Measurements from ENCODE around the gene MBTPS1. TPM values are rescaled to one million over a fixed set of nuclear protein-coding genes. Genes with fewer than 3 reads are reported as not detected.

MBTPS1 gene
- total and polyA plus RNA-seq, 5 donors = 59.3 to 112 (median 97.4) TPM

- intact Hi-C loops (cut with DNase I) = no loop called here
- H3K27me3 ChIP-seq (ENCODE audit: control insufficient read depth, insufficient read depth) = no peaks in the 10 kb centered on the region
- no peaks in the 10 kb centered on the region for H3K4me1 ChIP-seq (ENCODE audit: control insufficient read depth, insufficient read depth, low read length)
- ATAC-seq (no peak), DNase-seq (peak in 1 of 3 donors; percentile 37)
- no peak overlapping the region for H3K4me3 ChIP-seq (ENCODE audit: low read length)
- WGBS = 91% methylated on average over 12 of the region's 12 CpGs
- no peak overlapping the region for H3K27ac ChIP-seq (ENCODE audit: low read length)
- H3K9me3 ChIP-seq (ENCODE audit: control insufficient read depth, low read length) = no peaks in the 10 kb centered on the region
Observed at GRCh38 chr16:84034516-84034915, 82.2 kb downstream of the MBTPS1 start.

GRCh38 chr16:84033251-84034195, 83.2 kb downstream of the MBTPS1 start:
- 83% methylated on average over 25 of the region's 25 CpGs for WGBS
- Histone ChIP-seq H3K27ac (ENCODE audit: low read length) (no peak overlapping the region), H3K4me3 (ENCODE audit: low read length) (no peak overlapping the region), H3K9me3 (ENCODE audit: control insufficient read depth, low read length) (no peaks in the 10 kb centered on the region), H3K4me1 (ENCODE audit: control insufficient read depth, insufficient read depth, low read length) (no peaks in the 10 kb centered on the region), H3K27me3 (ENCODE audit: control insufficient read depth, insufficient read depth) (no peaks in the 10 kb centered on the region)
- DNase-seq = no peak
- intact Hi-C loops (cut with DNase I) = no loop called here
- no peak for ATAC-seq

- ATAC-seq = peak; percentile 30 to 58
- WGBS = 63% methylated on average over 15 of the region's 15 CpGs
- no peaks in the 10 kb centered on the region for H3K27me3 ChIP-seq (ENCODE audit: control insufficient read depth, insufficient read depth)
- H3K9me3 ChIP-seq (ENCODE audit: control insufficient read depth, low read length) = no peaks in the 10 kb centered on the region
- H3K27ac ChIP-seq (ENCODE audit: low read length) = no peak overlapping the region
- intact Hi-C loops (cut with DNase I) = no loop called here
- peak in 2 of 3 donors; percentile 70 to 81 for DNase-seq
- no peaks in the 10 kb centered on the region for H3K4me1 ChIP-seq (ENCODE audit: control insufficient read depth, insufficient read depth, low read length)
- no peak overlapping the region for H3K4me3 ChIP-seq (ENCODE audit: low read length)
Observed at GRCh38 chr16:84032458-84033178, 84.1 kb downstream of the MBTPS1 start.

GRCh38 chr16:84031556-84031955, 85.2 kb downstream of the MBTPS1 start:
- Histone ChIP-seq H3K27ac (ENCODE audit: low read length) (no peak overlapping the region), H3K27me3 (ENCODE audit: control insufficient read depth, insufficient read depth) (no peaks in the 10 kb centered on the region), H3K9me3 (ENCODE audit: control insufficient read depth, low read length) (no peaks in the 10 kb centered on the region), H3K4me1 (ENCODE audit: control insufficient read depth, insufficient read depth, low read length) (no peaks in the 10 kb centered on the region), H3K4me3 (ENCODE audit: low read length) (no peak overlapping the region)
- 79% methylated on average over 17 of the region's 17 CpGs for WGBS
- intact Hi-C loops (cut with DNase I) = no loop called here
- ATAC-seq (peak in 1 of 2 donors; percentile 10), DNase-seq (no peak)

- 75% methylated on average over 14 of the region's 14 CpGs for WGBS
- no peaks in the 10 kb centered on the region for H3K4me1 ChIP-seq (ENCODE audit: control insufficient read depth, insufficient read depth, low read length)
- H3K4me3 ChIP-seq (ENCODE audit: low read length) = no peak overlapping the region
- ATAC-seq (no peak), DNase-seq (no peak)
- intact Hi-C loops (cut with DNase I) = no loop called here
- H3K27ac ChIP-seq (ENCODE audit: low read length) = no peak overlapping the region
- no peaks in the 10 kb centered on the region for H3K9me3 ChIP-seq (ENCODE audit: control insufficient read depth, low read length)
- no peaks in the 10 kb centered on the region for H3K27me3 ChIP-seq (ENCODE audit: control insufficient read depth, insufficient read depth)
Observed at GRCh38 chr16:84029297-84030047, 87.3 kb downstream of the MBTPS1 start.

GRCh38 chr16:84027625-84028024, 89.1 kb downstream of the MBTPS1 start:
- ATAC-seq (no peak), DNase-seq (no peak)
- 64% methylated on average over 15 of the region's 15 CpGs for WGBS
- Histone ChIP-seq H3K4me3 (ENCODE audit: low read length) (no peak overlapping the region), H3K27me3 (ENCODE audit: control insufficient read depth, insufficient read depth) (no peaks in the 10 kb centered on the region), H3K27ac (ENCODE audit: low read length) (no peak overlapping the region), H3K9me3 (ENCODE audit: control insufficient read depth, low read length) (no peaks in the 10 kb centered on the region), H3K4me1 (ENCODE audit: control insufficient read depth, insufficient read depth, low read length) (no peaks in the 10 kb centered on the region)
- intact Hi-C loops (cut with DNase I) = no loop called here

- no peak overlapping the region for H3K27ac ChIP-seq (ENCODE audit: low read length)
- no peak for DNase-seq
- 85% methylated on average over 10 of the region's 10 CpGs for WGBS
- intact Hi-C loops (cut with DNase I) = no loop called here
- ATAC-seq = no peak
- H3K4me3 ChIP-seq (ENCODE audit: low read length) = no peak overlapping the region
- no peaks in the 10 kb centered on the region for H3K27me3 ChIP-seq (ENCODE audit: control insufficient read depth, insufficient read depth)
- H3K9me3 ChIP-seq (ENCODE audit: control insufficient read depth, low read length) = no peaks in the 10 kb centered on the region
- H3K4me1 ChIP-seq (ENCODE audit: control insufficient read depth, insufficient read depth, low read length) = no peaks in the 10 kb centered on the region
Observed at GRCh38 chr16:84026606-84027005, 90.1 kb downstream of the MBTPS1 start.

- Histone ChIP-seq H3K27me3 (ENCODE audit: control insufficient read depth, insufficient read depth) (no peaks in the 10 kb centered on the region), H3K4me1 (ENCODE audit: control insufficient read depth, insufficient read depth, low read length) (no peaks in the 10 kb centered on the region), H3K4me3 (ENCODE audit: low read length) (no peak overlapping the region), H3K27ac (ENCODE audit: low read length) (no peak overlapping the region), H3K9me3 (ENCODE audit: control insufficient read depth, low read length) (no peaks in the 10 kb centered on the region)
- intact Hi-C loops (cut with DNase I) = no loop called here
- 63% methylated on average over 9 of the region's 9 CpGs for WGBS
- ATAC-seq = peak; percentile 35 to 38
- DNase-seq = no peak
Observed at GRCh38 chr16:84024854-84025253, 91.9 kb downstream of the MBTPS1 start.

- H3K9me3 ChIP-seq (ENCODE audit: control insufficient read depth, low read length) = no peaks in the 10 kb centered on the region
- H3K27me3 ChIP-seq (ENCODE audit: control insufficient read depth, insufficient read depth) = no peaks in the 10 kb centered on the region
- no peak for DNase-seq
- H3K4me1 ChIP-seq (ENCODE audit: control insufficient read depth, insufficient read depth, low read length) = no peaks in the 10 kb centered on the region
- no peak for ATAC-seq
- intact Hi-C loops (cut with DNase I) = no loop called here
- no peak overlapping the region for H3K4me3 ChIP-seq (ENCODE audit: low read length)
- no peak overlapping the region for H3K27ac ChIP-seq (ENCODE audit: low read length)
- 67% methylated on average over 11 of the region's 11 CpGs for WGBS
Observed at GRCh38 chr16:84022644-84023043, 94.1 kb downstream of the MBTPS1 start.

- H3K4me3 ChIP-seq (ENCODE audit: low read length) = no peak overlapping the region
- intact Hi-C loops (cut with DNase I) = no loop called here
Observed at GRCh38 chr16:84021488-84021887, 95.3 kb downstream of the MBTPS1 start.

GRCh38 chr16:84020353-84020752, 96.4 kb downstream of the MBTPS1 start:
- no peak for DNase-seq
- ATAC-seq = peak; percentile 27 to 30

More at GRCh38 chr16:84021488-84021887, 95.3 kb downstream of the MBTPS1 start:
- ATAC-seq (no peak), DNase-seq (no peak)
- no peaks in the 10 kb centered on the region for H3K4me1 ChIP-seq (ENCODE audit: control insufficient read depth, insufficient read depth, low read length)
- no peaks in the 10 kb centered on the region for H3K27me3 ChIP-seq (ENCODE audit: control insufficient read depth, insufficient read depth)
- H3K9me3 ChIP-seq (ENCODE audit: control insufficient read depth, low read length) = no peaks in the 10 kb centered on the region
- 92% methylated on average over 5 of the region's 5 CpGs for WGBS
- no peak overlapping the region for H3K27ac ChIP-seq (ENCODE audit: low read length)

More at GRCh38 chr16:84020353-84020752, 96.4 kb downstream of the MBTPS1 start:
- 77% methylated on average over 9 of the region's 9 CpGs for WGBS
- no peak overlapping the region for H3K4me3 ChIP-seq (ENCODE audit: low read length)
- H3K4me1 ChIP-seq (ENCODE audit: control insufficient read depth, insufficient read depth, low read length) = no peaks in the 10 kb centered on the region
- H3K27ac ChIP-seq (ENCODE audit: low read length) = no peak overlapping the region
- no peaks in the 10 kb centered on the region for H3K27me3 ChIP-seq (ENCODE audit: control insufficient read depth, insufficient read depth)
- intact Hi-C loops (cut with DNase I) = no loop called here
- no peaks in the 10 kb centered on the region for H3K9me3 ChIP-seq (ENCODE audit: control insufficient read depth, low read length)
